GM10266 (cell line): ENCODE results near the gene NBAS.

Source experiments
- DNase-seq: peaks from one replicate; pipeline ENCODE4 v3.0.0; 2012; ENCODE audit errors: extremely low spot score
- TF ChIP-seq, protein P1 (sequence below): IDR thresholded peaks from 2 replicates; pipeline ENCODE4 v1.5.1; 2012; ENCODE audit warnings: mild to moderate bottlenecking, low read depth; ENCODE audit not compliant: control insufficient read depth, insufficient read depth; ENCODE audit errors: missing control alignments

Gene NBAS

DNA sequence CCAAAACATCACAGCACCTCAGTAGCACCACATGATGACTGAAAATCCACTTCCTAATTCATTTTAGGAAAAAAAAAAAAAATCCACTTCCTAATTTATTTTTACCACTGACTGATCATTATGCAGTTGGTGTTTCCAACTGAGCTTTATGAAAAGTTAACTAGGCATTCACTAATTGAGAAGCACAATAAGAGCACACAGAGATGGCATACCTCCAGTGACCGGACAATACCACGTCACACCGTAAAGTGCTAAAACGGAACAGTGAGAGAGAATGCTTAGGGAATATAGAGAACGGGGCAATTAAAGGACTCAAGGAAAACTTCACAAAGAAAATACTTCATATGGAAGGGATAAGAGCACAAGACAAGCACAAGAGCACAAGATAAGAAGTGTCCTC is 212.5 kb downstream of the NBAS start:
- TF ChIP-seq, protein P1, sequence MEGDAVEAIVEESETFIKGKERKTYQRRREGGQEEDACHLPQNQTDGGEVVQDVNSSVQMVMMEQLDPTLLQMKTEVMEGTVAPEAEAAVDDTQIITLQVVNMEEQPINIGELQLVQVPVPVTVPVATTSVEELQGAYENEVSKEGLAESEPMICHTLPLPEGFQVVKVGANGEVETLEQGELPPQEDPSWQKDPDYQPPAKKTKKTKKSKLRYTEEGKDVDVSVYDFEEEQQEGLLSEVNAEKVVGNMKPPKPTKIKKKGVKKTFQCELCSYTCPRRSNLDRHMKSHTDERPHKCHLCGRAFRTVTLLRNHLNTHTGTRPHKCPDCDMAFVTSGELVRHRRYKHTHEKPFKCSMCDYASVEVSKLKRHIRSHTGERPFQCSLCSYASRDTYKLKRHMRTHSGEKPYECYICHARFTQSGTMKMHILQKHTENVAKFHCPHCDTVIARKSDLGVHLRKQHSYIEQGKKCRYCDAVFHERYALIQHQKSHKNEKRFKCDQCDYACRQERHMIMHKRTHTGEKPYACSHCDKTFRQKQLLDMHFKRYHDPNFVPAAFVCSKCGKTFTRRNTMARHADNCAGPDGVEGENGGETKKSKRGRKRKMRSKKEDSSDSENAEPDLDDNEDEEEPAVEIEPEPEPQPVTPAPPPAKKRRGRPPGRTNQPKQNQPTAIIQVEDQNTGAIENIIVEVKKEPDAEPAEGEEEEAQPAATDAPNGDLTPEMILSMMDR = no peak
- no peak for DNase-seq

DNA sequence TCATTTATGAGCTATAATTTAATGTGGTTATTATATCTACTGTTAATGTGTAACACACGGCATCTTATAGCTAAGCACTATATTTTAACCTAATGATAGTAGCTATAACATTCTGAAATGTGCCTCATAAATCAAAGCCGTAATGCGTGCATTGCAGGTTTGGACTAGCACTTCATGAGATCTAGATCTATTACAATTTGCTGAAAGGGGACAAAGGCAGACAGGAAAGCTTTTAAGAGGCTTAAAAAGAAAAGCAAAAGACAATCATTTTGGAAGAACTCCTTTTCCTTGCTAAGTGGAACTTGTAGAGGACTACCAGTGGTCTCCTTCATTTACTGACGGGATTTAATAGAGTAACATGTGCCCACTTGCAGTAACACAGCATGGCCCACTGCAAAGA is 213.1 kb downstream of the NBAS start:
- TF ChIP-seq, protein P1 = no peak

DNA sequence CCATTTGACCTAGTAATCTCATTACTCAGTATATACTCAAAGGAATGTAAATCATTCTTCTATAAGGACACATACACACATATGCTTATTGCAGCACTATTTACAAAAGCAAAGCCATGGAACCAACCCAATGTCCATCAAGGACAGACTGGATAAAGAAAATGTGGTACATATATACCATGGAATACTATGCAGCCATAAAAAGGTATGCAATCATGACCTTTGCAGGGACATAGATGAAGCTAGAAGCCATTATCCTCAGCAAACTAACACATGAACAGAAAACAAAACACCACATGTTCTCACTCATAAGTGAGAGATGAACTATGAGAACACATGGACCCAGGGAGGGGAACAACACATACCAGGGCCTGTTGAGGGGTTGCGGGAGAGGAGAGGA is 214.5 kb downstream of the NBAS start:
- TF ChIP-seq, protein P1 = no peak
- DNase-seq = no peak

More for the DNA sequence above, 213.1 kb downstream of the NBAS start:
- no peak for DNase-seq

DNA sequence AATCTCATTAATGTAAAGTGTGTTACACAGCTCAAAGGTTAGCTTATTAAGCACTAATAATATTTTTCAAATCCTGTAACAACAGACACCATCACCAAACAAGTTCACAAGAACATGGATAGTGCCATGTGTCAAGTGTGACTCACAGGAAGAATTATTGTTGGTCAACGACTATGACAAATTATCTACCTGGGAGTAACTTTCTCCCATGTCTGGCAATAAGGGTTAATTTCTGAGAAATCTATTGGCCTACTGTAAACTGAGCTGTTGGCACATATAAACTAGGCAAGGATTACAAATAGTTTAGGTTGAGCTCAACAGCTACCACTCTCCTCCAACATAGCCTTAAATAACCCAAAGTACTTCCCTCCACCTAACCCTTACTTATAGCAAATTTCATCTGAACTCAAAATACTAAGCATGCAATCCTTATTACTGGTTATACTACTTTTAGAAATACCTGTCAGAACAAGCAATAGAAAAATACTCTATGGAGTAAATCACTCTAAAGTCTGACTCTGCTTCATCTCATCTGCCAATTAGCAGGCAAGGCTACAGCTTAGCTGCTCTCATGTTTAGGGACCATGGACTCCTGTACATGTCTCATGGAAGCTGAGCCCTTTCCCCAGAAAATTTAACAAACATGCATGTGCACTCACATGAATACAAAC is 223.0 kb downstream of the NBAS start:
- no peak for DNase-seq
- TF ChIP-seq, protein P1 = no peak

DNA sequence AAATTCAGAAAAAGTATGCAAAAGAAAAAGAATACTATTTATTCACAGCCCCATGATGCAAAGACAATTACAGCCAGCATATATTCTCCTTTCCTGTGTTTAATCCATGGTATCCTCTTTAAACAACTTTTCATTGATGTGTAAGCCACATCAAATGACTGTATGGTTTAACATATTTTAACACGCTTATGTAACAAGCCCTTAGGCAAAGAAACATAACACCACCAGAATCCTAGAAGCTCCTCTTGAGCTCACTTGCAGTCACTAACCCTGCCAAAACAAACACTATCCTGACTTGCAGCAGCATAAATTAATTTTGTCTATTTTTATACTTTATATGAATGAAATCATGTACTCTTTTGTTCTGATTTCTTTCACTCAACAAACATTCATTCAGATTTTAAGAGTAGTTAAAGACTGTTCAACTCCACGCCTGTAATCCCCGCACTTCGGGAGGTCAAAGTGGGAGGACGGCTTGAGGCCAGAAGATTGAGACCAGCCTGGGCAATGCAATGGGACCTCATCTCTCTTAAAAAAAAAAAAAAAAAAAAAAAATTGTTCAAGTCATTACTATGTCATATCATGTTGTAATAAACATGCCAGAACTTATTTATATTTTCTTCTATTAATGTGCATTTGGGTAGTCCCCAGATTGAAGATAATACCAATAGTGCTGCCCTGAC is 226.3 kb downstream of the NBAS start:
- TF ChIP-seq, protein P1 = no peak
- no peak for DNase-seq

DNA sequence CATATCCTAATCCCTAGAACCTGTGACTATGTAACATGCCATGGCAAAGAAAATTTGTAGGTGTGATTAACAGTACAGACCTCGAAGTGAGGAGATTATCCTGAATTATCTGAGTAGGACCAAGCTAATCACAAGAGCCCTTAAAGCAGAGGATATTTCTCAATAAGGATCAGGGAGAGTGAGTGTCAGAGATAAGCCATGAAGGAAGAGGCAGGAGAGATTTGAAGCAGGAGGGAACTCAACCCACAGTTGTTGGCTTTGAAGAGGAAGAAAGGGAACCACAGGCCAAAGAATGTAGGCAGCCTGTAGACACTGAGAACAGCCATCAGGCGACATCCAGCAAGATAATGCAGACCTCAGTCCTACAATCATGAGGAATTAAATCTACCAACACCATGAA is 229.3 kb downstream of the NBAS start:
- TF ChIP-seq, protein P1 = no peak
- DNase-seq = no peak

DNA sequence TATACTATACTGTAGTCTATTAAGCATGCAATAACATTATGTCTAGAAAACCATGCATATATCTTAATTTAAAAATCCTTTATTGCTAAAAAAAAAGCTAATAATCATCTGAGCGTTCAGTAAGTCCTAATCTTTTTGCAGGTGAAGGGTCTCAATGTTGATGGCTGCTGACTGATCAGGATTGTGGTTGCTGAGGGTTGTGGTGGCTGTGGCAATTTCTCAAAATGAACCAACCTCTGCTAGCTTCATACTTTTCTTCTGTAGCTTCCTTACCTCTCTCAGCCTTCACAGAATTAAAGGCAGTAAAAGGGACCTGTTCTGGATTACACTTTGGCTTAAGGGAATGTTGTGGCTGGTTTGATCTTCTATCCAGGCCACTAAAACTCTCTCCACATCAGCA is 235.8 kb downstream of the NBAS start:
- DNase-seq = no peak
- TF ChIP-seq, protein P1 = no peak
